Karpas-422 (cell line): ENCODE results near the gene SPAG6. TPM values are rescaled to one million over a fixed set of nuclear protein-coding genes. Genes with fewer than 3 reads are reported as not detected.
"Not testable (repeated sequence)": the region's sequence is repeated elsewhere in the genome, so short reads cannot be mapped to it uniquely, and the experiment has no call there.

ENCODE experiments used
- DNase-seq: peaks from one replicate; pipeline ENCODE4 v3.0.0-alpha.2; 2015
- H2AFZ ChIP-seq: fragments of 200-600 bp; sonication (generic); 2 replicates; pipeline ENCODE4 v1.6.1; 2014; ENCODE audit warnings: antibody characterized with exemption, low read length, mixed read lengths
- H3K27ac ChIP-seq: fragments of 200-600 bp; sonication (generic); 2 replicates; pipeline ENCODE4 v1.5.1; 2014; ENCODE audit warnings: mild to moderate bottlenecking, low read length, moderate library complexity
- H3K27me3 ChIP-seq: fragments of 200-600 bp; sonication (generic); 2 replicates; pipeline ENCODE4 v1.6.1; 2014; ENCODE audit warnings: low read length, mixed read lengths
- H3K36me3 ChIP-seq: fragments of 200-600 bp; sonication (generic); 2 replicates; pipeline ENCODE4 v1.6.1; 2014; ENCODE audit warnings: low read length, mixed read lengths; ENCODE audit not compliant: insufficient read depth
- H3K4me1 ChIP-seq: fragments of 200-600 bp; sonication (generic); 2 replicates; pipeline ENCODE4 v1.6.1; 2014; ENCODE audit warnings: mild to moderate bottlenecking, low read length, mixed read lengths
- H3K4me2 ChIP-seq: fragments of 200-600 bp; sonication (generic); 2 replicates; pipeline ENCODE4 v1.6.1; 2014; ENCODE audit warnings: low read length, low read depth, mild to moderate bottlenecking; ENCODE audit not compliant: poor library complexity, severe bottlenecking
- H3K4me3 ChIP-seq: fragments of 200-600 bp; sonication (generic); 2 replicates; pipeline ENCODE4 v1.5.1; 2014; ENCODE audit warnings: mild to moderate bottlenecking, antibody characterized with exemption, low read length, mixed read lengths
- H3K79me2 ChIP-seq: fragments of 200-600 bp; sonication (generic); 2 replicates; pipeline ENCODE4 v1.6.1; 2014; ENCODE audit warnings: mild to moderate bottlenecking, low read length, mixed read lengths
- H3K9ac ChIP-seq: fragments of 200-600 bp; sonication (generic); 2 replicates; pipeline ENCODE4 v1.6.0; 2014; ENCODE audit warnings: low read length
- H3K9me2 ChIP-seq: fragments of 200-600 bp; sonication (generic), shearing (Covaris generic); replicated peaks from 2 replicates; pipeline ENCODE4 v1.6.0; 2014; ENCODE audit warnings: mild to moderate bottlenecking, low read length, moderate library complexity; ENCODE audit not compliant: insufficient read depth
- H3K9me3 ChIP-seq: fragments of 300-700, 200-600 bp; sonication (generic); 2 replicates; pipeline ENCODE4 v1.6.1; 2014; ENCODE audit warnings: low read length, mixed read lengths
- H4K20me1 ChIP-seq: fragments of 200-600 bp; sonication (generic); 2 replicates; pipeline ENCODE4 v1.6.1; 2014; ENCODE audit warnings: mild to moderate bottlenecking, antibody characterized with exemption, low read length, low read depth; ENCODE audit not compliant: insufficient read depth
- total RNA-seq: library from RNA; depleted of rRNA; stranded (reverse); fragments of >200 nt; shearing (Covaris generic); gene quantifications from 2 replicates; pipeline ENCODE4 v1.2.3, GENCODE V29; 2014; ENCODE audit warnings: low replicate concordance

SPAG6 gene
- total RNA-seq, 1 experiment from 2014 or later: not detected

- Histone ChIP-seq H3K27ac (no peak overlapping the region), H3K9me3 (no peaks in the 10 kb centered on the region), H2AFZ (no peak overlapping the region), H3K27me3 (no peaks in the 10 kb centered on the region), H3K79me2 (no peaks in the 10 kb centered on the region), H3K9me2 (no peaks in the 10 kb centered on the region), H3K9ac (no peak overlapping the region), H4K20me1 (no peaks in the 10 kb centered on the region), H3K4me1 (no peaks in the 10 kb centered on the region), H3K4me3 (no peak overlapping the region), H3K4me2 (no peak overlapping the region), H3K36me3 (no peaks in the 10 kb centered on the region)
- DNase-seq: no peak
Observed at GRCh38 chr10:22356324-22356873, 11.1 kb downstream of the SPAG6 start.

GRCh38 chr10:22357770-22358169 lies 12.5 kb downstream of the SPAG6 start:
- H3K9me3 ChIP-seq, H3K79me2 ChIP-seq, DNase-seq, H3K4me2 ChIP-seq, H3K36me3 ChIP-seq, H3K9ac ChIP-seq, H4K20me1 ChIP-seq, H2AFZ ChIP-seq, H3K9me2 ChIP-seq, H3K27me3 ChIP-seq, H3K4me1 ChIP-seq, H3K27ac ChIP-seq, H3K4me3 ChIP-seq: not testable (repeated sequence)

- Histone ChIP-seq H3K27me3 (no peaks in the 10 kb centered on the region), H3K4me2 (no peak overlapping the region), H3K27ac (no peak overlapping the region), H3K4me3 (no peak overlapping the region), H3K79me2 (no peaks in the 10 kb centered on the region), H3K9me2 (no peaks in the 10 kb centered on the region), H3K36me3 (no peaks in the 10 kb centered on the region), H4K20me1 (no peaks in the 10 kb centered on the region), H3K9me3 (no peaks in the 10 kb centered on the region), H3K9ac (no peak overlapping the region), H2AFZ (no peak overlapping the region), H3K4me1 (no peaks in the 10 kb centered on the region)
- no peak for DNase-seq
Observed at GRCh38 chr10:22363305-22363704, 18.0 kb downstream of the SPAG6 start.

- no peaks in the 10 kb centered on the region for H3K27me3 ChIP-seq
- H3K36me3 ChIP-seq: no peaks in the 10 kb centered on the region
- no peaks in the 10 kb centered on the region for H4K20me1 ChIP-seq
- H2AFZ ChIP-seq: no peak overlapping the region
- H3K27ac ChIP-seq: no peak overlapping the region
- DNase-seq: no peak
- no peaks in the 10 kb centered on the region for H3K4me1 ChIP-seq
- no peak overlapping the region for H3K4me2 ChIP-seq
- no peaks in the 10 kb centered on the region for H3K9me3 ChIP-seq
- H3K79me2 ChIP-seq: no peaks in the 10 kb centered on the region
- H3K9ac ChIP-seq: no peak overlapping the region
- no peak overlapping the region for H3K4me3 ChIP-seq
- H3K9me2 ChIP-seq: no peaks in the 10 kb centered on the region
Observed at GRCh38 chr10:22364407-22365140, 19.3 kb downstream of the SPAG6 start.

- Histone ChIP-seq H2AFZ (no peak overlapping the region), H3K4me1 (no peaks in the 10 kb centered on the region), H3K79me2 (no peaks in the 10 kb centered on the region), H3K9ac (no peak overlapping the region), H3K9me2 (no peaks in the 10 kb centered on the region), H3K27ac (no peak overlapping the region), H3K4me3 (no peak overlapping the region), H3K4me2 (no peak overlapping the region), H4K20me1 (no peaks in the 10 kb centered on the region), H3K36me3 (no peaks in the 10 kb centered on the region), H3K9me3 (no peaks in the 10 kb centered on the region), H3K27me3 (no peaks in the 10 kb centered on the region)
- peak; percentile 51 for DNase-seq
Observed at GRCh38 chr10:22365233-22365632, 19.9 kb downstream of the SPAG6 start.

GRCh38 chr10:22365644-22366434 lies 20.5 kb downstream of the SPAG6 start:
- Histone ChIP-seq H2AFZ (no peak overlapping the region), H3K79me2 (no peaks in the 10 kb centered on the region), H3K4me1 (no peaks in the 10 kb centered on the region), H3K27ac (no peak overlapping the region), H3K9me2 (no peaks in the 10 kb centered on the region), H3K9ac (no peak overlapping the region), H3K4me3 (no peak overlapping the region), H3K4me2 (no peak overlapping the region), H4K20me1 (no peaks in the 10 kb centered on the region), H3K9me3 (no peaks in the 10 kb centered on the region), H3K36me3 (no peaks in the 10 kb centered on the region), H3K27me3 (no peaks in the 10 kb centered on the region)
- no peak for DNase-seq

- Histone ChIP-seq H3K9me3 (no peaks in the 10 kb centered on the region), H2AFZ (no peak overlapping the region), H3K36me3 (no peaks in the 10 kb centered on the region), H3K79me2 (no peaks in the 10 kb centered on the region), H3K4me3 (no peak overlapping the region), H4K20me1 (no peaks in the 10 kb centered on the region), H3K4me1 (no peaks in the 10 kb centered on the region), H3K27ac (no peak overlapping the region), H3K4me2 (no peak overlapping the region), H3K27me3 (no peaks in the 10 kb centered on the region), H3K9me2 (no peaks in the 10 kb centered on the region), H3K9ac (no peak overlapping the region)
- no peak for DNase-seq
Observed at GRCh38 chr10:22366435-22366703, 21.1 kb downstream of the SPAG6 start.

DNA sequence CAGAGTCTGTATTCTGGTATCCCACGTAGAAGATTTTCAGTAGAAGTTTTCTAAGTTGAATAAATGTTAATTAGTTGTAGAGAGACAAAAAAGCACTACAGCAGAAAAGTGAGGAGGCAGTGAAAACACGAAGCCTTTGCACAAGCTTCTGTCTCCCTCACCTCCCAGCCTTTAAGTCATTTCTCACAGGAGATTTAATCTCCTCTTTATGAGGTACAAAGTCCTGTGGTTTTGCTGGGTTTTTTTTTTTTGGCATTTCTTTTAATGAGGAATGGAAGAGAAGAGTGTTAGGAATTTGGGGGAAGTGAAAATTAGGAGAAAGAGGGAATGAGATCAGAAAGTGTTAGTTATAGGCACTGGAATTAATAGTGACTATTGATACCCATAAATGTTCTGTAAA lies 21.5 kb downstream of the SPAG6 start:
- Histone ChIP-seq H2AFZ (no peak overlapping the region), H3K36me3 (no peaks in the 10 kb centered on the region), H3K4me3 (no peak overlapping the region), H3K9ac (no peak overlapping the region), H3K9me2 (no peaks in the 10 kb centered on the region), H3K27me3 (no peaks in the 10 kb centered on the region), H3K79me2 (no peaks in the 10 kb centered on the region), H3K4me1 (no peaks in the 10 kb centered on the region), H4K20me1 (no peaks in the 10 kb centered on the region), H3K4me2 (no peak overlapping the region), H3K27ac (no peak overlapping the region), H3K9me3 (no peaks in the 10 kb centered on the region)
- no peak for DNase-seq
